ENCODE results near the gene TMC1. TPM values are rescaled to one million over a fixed set of nuclear protein-coding genes. Genes with fewer than 3 reads are reported as not detected.

TMC1 gene
- total and polyA plus RNA-seq, 2 of the 8 experiments (the other 6 are each of a cell fraction or from before 2014, with no cell fraction given), result 0.95 to 0.98 TPM

DNA sequence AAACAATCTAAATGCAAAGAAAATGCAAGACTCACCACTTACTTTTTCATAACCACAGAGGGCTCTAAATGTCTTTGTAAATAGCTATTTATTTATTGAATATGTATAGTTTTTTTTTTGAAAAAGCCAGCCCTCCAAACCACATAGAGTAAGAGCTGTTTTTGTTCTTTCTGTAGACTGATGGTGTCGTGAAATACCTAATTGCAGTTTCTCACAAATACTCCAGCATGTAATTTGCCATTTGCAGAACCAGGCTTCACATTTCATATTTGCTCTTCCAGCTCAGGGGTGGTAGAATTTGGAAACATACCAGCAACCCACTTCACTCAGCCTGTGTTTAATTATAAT lies 159.8 kb downstream of the TMC1 start:
- FAIRE-seq, result no peak
- Histone ChIP-seq H3K23ac (ENCODE audit: insufficient read length) (no peak overlapping the region), H3K36me3 (ENCODE audit: control insufficient read depth in 2 of 4, insufficient read depth in 4 of 4, low read length in 3 of 4) (no peaks in the 10 kb centered on the region), H2BK12ac (ENCODE audit: low read depth, low read length) (no peak overlapping the region), H3K79me2 (ENCODE audit: control insufficient read depth in 1 of 2, insufficient read depth in 2 of 2, low read length in 2 of 2) (no peaks in the 10 kb centered on the region), H2BK20ac (ENCODE audit: low read length) (peak overlapping the region; percentile 81; the same call in 1 of the 2 replicates), H3K4me3 (ENCODE audit: extremely low read depth in 1 of 4, insufficient read depth in 2 of 4, low read depth in 3 of 4, low read length in 4 of 4) (peak overlapping the region in 1 of 4 experiments; percentile 35; a peak in 1 of 8 replicates), H3K18ac (ENCODE audit: extremely low read depth, low read length) (peak overlapping the region; percentile 95), H3K79me1 (ENCODE audit: low read depth, low read length) (no peaks in the 10 kb centered on the region), H3K23me2 (ENCODE audit: low read depth, low read length) (no peaks in the 10 kb centered on the region), H4K20me1 (replicated peaks in 1 of 2; ENCODE audit: control insufficient read depth in 1 of 2, insufficient read depth in 2 of 2, low read length in 2 of 2) (no peaks in the 10 kb centered on the region), H3K27ac (ENCODE audit: low read depth, low read length) (peak overlapping the region; percentile 74), H2BK15ac (ENCODE audit: low read length) (no peak overlapping the region), H3K14ac (ENCODE audit: insufficient read length) (no peak overlapping the region), H4K91ac (replicated peaks; ENCODE audit: insufficient read length, low read length) (peak overlapping the region; percentile 98), H3K9me3 (ENCODE audit: insufficient read depth in 2 of 2, low read depth in 1 of 2, low read length in 1 of 2) (no peaks in the 10 kb centered on the region), H2BK5ac (ENCODE audit: low read depth, low read length) (peak overlapping the region; percentile 96; the same call in 1 of the 2 replicates), H3K56ac (replicated peaks; ENCODE audit: insufficient read length, low read depth, low read length) (peak overlapping the region; percentile 61), H3K27me3 (replicated peaks in 1 of 4; ENCODE audit: control insufficient read depth in 3 of 4, extremely low read depth in 1 of 4, insufficient read depth in 3 of 4, low read length in 3 of 4) (no peaks in the 10 kb centered on the region), H3K4ac (replicated peaks; ENCODE audit: insufficient read length, low read depth, low read length) (peak overlapping the region; percentile 97), H2AFZ (ENCODE audit: low read length) (no peak overlapping the region), H2AK5ac (ENCODE audit: low read depth, low read length) (no peak overlapping the region), H3K4me2 (ENCODE audit: insufficient read depth in 1 of 2, low read depth in 2 of 2, low read length in 2 of 2) (peak overlapping the region; percentile 17 to 53; a peak in 3 of 4 replicates), H4K8ac (ENCODE audit: extremely low read depth, insufficient read depth, low read length) (no peak overlapping the region), H2BK120ac (replicated peaks; ENCODE audit: low read depth, low read length) (peak overlapping the region; percentile 100), H4K5ac (ENCODE audit: insufficient read length, low read depth, low read length) (peak overlapping the region; percentile 90), H3K4me1 (replicated peaks in 1 of 4; ENCODE audit: control insufficient read depth in 3 of 4, insufficient read depth in 4 of 4, low read length in 3 of 4) (peaks cover 2 to 3% (median 3%) of the 10 kb centered on the region in 4 experiments; a peak in 3 of 7 replicates), H3K9ac (replicated peaks in 1 of 4; ENCODE audit: extremely low read depth in 1 of 4, low read depth in 3 of 4, low read length in 3 of 4) (no peak overlapping the region)
- 8% methylated on average over 1 of the region's 1 CpG; no CpG with 5 or more reads in 1 of the 2 experiments for WGBS, 2 experiments (ENCODE audit: extremely low coverage in 1 of 2, insufficient coverage in 1 of 2, insufficient read length in 1 of 2, insufficient replicate concordance in 2 of 2, low coverage in 1 of 2, low lambda C conversion rate in 2 of 2, missing lambda C conversion rate in 1 of 2)
- no peak for DNase-seq (ENCODE audit: low read depth in 1 of 2, low spot score in 2 of 2)
- CTCF ChIA-PET (ENCODE audit: partially characterized antibody), result interaction anchor here (0.9 to 1.7 kb wide), 3 partner anchors 13 to 39 kb away, joined by 3 to 4 read pairs (median 3); no protein-coding TSS in a partner anchor
- POLR2A ChIA-PET (ENCODE audit: partially characterized antibody), result interaction anchor here (0.7 to 1.0 kb wide), 2 partner anchors 34 to 316 kb away, joined by 3 to 4 read pairs; partner anchors contain the start of gene ZFAND5
- TF ChIP-seq, protein P1, sequence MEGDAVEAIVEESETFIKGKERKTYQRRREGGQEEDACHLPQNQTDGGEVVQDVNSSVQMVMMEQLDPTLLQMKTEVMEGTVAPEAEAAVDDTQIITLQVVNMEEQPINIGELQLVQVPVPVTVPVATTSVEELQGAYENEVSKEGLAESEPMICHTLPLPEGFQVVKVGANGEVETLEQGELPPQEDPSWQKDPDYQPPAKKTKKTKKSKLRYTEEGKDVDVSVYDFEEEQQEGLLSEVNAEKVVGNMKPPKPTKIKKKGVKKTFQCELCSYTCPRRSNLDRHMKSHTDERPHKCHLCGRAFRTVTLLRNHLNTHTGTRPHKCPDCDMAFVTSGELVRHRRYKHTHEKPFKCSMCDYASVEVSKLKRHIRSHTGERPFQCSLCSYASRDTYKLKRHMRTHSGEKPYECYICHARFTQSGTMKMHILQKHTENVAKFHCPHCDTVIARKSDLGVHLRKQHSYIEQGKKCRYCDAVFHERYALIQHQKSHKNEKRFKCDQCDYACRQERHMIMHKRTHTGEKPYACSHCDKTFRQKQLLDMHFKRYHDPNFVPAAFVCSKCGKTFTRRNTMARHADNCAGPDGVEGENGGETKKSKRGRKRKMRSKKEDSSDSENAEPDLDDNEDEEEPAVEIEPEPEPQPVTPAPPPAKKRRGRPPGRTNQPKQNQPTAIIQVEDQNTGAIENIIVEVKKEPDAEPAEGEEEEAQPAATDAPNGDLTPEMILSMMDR (IDR thresholded peaks at IDR 0.05; ENCODE audit: control extremely low read depth in 1 of 3, insufficient read depth in 1 of 3, low read depth in 1 of 3, low read length in 3 of 3), result no peak
- TF ChIP-seq RXRA (IDR thresholded peaks at IDR 0.05; ENCODE audit: insufficient read depth, low read depth, low read length) (no peak), CHD1 (IDR thresholded peaks at IDR 0.05; ENCODE audit: low read depth, low read length) (no peak), USF2 (IDR thresholded peaks at IDR 0.05; ENCODE audit: low read length) (no peak), ASH2L (IDR thresholded peaks at IDR 0.05; ENCODE audit: low read length) (no peak), TEAD4 (IDR thresholded peaks at IDR 0.05; ENCODE audit: low read depth, low read length) (no peak), KDM4A (IDR thresholded peaks at IDR 0.05; ENCODE audit: low read depth, low read length, severe bottlenecking) (no peak), CEBPB (IDR thresholded peaks at IDR 0.05; ENCODE audit: low read depth, low read length) (no peak), GABPA (IDR thresholded peaks at IDR 0.05; ENCODE audit: borderline replicate concordance, insufficient read depth, low read length) (no peak), RBBP5 (IDR thresholded peaks at IDR 0.05; ENCODE audit: borderline replicate concordance, low read depth, low read length) (no peak)

Measured in H1 (cell line).